ENCODE measurements around the gene PLIN5. TPM values are rescaled to one million over a fixed set of nuclear protein-coding genes. Genes with fewer than 3 reads are reported as not detected.

The PLIN5 gene
- total and polyA plus RNA-seq, 2 of the 8 experiments (the other 6 are each of a cell fraction or from before 2014, with no cell fraction given): 2.0 to 2.5 TPM

DNA sequence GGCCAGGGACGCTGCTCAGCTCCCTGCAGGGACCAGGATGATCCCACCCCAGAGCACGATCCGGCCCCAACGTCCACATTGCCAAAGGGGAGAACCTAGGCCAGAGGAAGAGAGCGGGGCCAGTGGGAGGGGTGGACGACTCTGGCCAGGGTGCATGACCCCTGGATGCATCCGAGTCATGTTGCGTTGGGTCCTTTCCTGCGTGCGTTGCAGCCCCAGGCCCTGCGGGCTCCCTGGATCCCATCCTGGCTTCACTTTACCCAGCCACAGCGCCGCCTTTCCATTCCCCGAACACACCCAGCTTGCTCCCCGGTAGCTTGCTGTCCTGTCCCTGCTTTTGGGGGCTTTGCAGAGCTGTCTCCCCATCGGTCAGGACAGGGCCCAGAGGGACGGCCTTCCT, 27.2 kb downstream of the PLIN5 start:
- Histone ChIP-seq H3K4me1 (replicated peaks in 1 of 4; ENCODE audit: control insufficient read depth in 3 of 4, insufficient read depth in 4 of 4, low read length in 3 of 4) (no peaks in the 10 kb centered on the region), H3K4me2 (ENCODE audit: insufficient read depth in 1 of 2, low read depth in 2 of 2, low read length in 2 of 2) (no peak overlapping the region), H3K4ac (replicated peaks; ENCODE audit: insufficient read length, low read depth, low read length) (no peak overlapping the region), H3K18ac (ENCODE audit: extremely low read depth, low read length) (no peak overlapping the region), H3K79me2 (ENCODE audit: control insufficient read depth in 1 of 2, insufficient read depth in 2 of 2, low read length in 2 of 2) (no peaks in the 10 kb centered on the region), H2BK12ac (ENCODE audit: low read depth, low read length) (no peak overlapping the region), H3K4me3 (ENCODE audit: extremely low read depth in 1 of 4, insufficient read depth in 2 of 4, low read depth in 3 of 4, low read length in 4 of 4) (no peak overlapping the region), H3K23me2 (ENCODE audit: low read depth, low read length) (no peaks in the 10 kb centered on the region), H3K9ac (replicated peaks in 1 of 4; ENCODE audit: extremely low read depth in 1 of 4, low read depth in 3 of 4, low read length in 3 of 4) (no peak overlapping the region), H3K56ac (replicated peaks; ENCODE audit: insufficient read length, low read depth, low read length) (no peak overlapping the region), H4K8ac (ENCODE audit: extremely low read depth, insufficient read depth, low read length) (peak overlapping the region; percentile 51; the same call in 1 of the 2 replicates), H2BK20ac (ENCODE audit: low read length) (no peak overlapping the region), H4K5ac (ENCODE audit: insufficient read length, low read depth, low read length) (no peak overlapping the region), H2AFZ (ENCODE audit: low read length) (no peak overlapping the region), H3K27ac (ENCODE audit: low read depth, low read length) (no peak overlapping the region), H2BK15ac (ENCODE audit: low read length) (no peak overlapping the region), H4K20me1 (replicated peaks in 1 of 2; ENCODE audit: control insufficient read depth in 1 of 2, insufficient read depth in 2 of 2, low read length in 2 of 2) (peaks cover 13 to 22% of the 10 kb centered on the region in 2 experiments), H2BK5ac (ENCODE audit: low read depth, low read length) (no peak overlapping the region; the same call in 1 of the 2 replicates), H3K9me3 (ENCODE audit: insufficient read depth in 2 of 2, low read depth in 1 of 2, low read length in 1 of 2) (no peaks in the 10 kb centered on the region), H3K36me3 (ENCODE audit: control insufficient read depth in 2 of 4, insufficient read depth in 4 of 4, low read length in 3 of 4) (peaks cover 0 to 16% (median 3%) of the 10 kb centered on the region in 4 experiments; a peak in 4 of 8 replicates), H3K23ac (ENCODE audit: insufficient read length) (no peak overlapping the region), H3K27me3 (replicated peaks in 1 of 4; ENCODE audit: control insufficient read depth in 3 of 4, extremely low read depth in 1 of 4, insufficient read depth in 3 of 4, low read length in 3 of 4) (peaks cover 2 to 31% (median 22%) of the 10 kb centered on the region in 4 experiments; a peak in 6 of 7 replicates), H3K14ac (ENCODE audit: insufficient read length) (no peak overlapping the region), H2BK120ac (replicated peaks; ENCODE audit: low read depth, low read length) (no peak overlapping the region), H4K91ac (replicated peaks; ENCODE audit: insufficient read length, low read length) (no peak overlapping the region), H2AK5ac (ENCODE audit: low read depth, low read length) (no peak overlapping the region), H3K79me1 (ENCODE audit: low read depth, low read length) (peaks cover 2% of the 10 kb centered on the region; the same call in 1 of the 2 replicates)
- ChIA-PET POLR2A (ENCODE audit: partially characterized antibody) (interaction anchor here (0.7 to 2.8 kb wide), 5 partner anchors 9 to 165 kb away, joined by 4 to 27 read pairs (median 7); partner anchors contain the start of genes MPND and PLIN4), CTCF (ENCODE audit: partially characterized antibody) (interaction anchor here (0.6 to 5.2 kb wide), 7 partner anchors 9 to 129 kb away, joined by 3 to 40 read pairs (median 4); no protein-coding TSS in a partner anchor)
- 85% methylated on average over 17 of the region's 17 CpGs; no CpG with 5 or more reads in 1 of the 2 experiments for WGBS, 2 experiments (ENCODE audit: extremely low coverage in 1 of 2, insufficient coverage in 1 of 2, insufficient read length in 1 of 2, insufficient replicate concordance in 2 of 2, low coverage in 1 of 2, low lambda C conversion rate in 2 of 2, missing lambda C conversion rate in 1 of 2)
- no peak for DNase-seq (ENCODE audit: low read depth in 1 of 2, low spot score in 2 of 2)
- no peak for FAIRE-seq
- TF ChIP-seq RXRA (IDR thresholded peaks at IDR 0.05; ENCODE audit: insufficient read depth, low read depth, low read length) (no peak), TBP (IDR thresholded peaks at IDR 0.05; ENCODE audit: low read depth, low read length) (no peak), CTBP2 (IDR thresholded peaks at IDR 0.05; ENCODE audit: borderline replicate concordance, insufficient read depth, insufficient read length, low read length) (no peak)
